GM12801 (cell line): Measurements from ENCODE around the gene SLC35A1.

Source experiments
- CTCF ChIP-seq: IDR thresholded peaks from one replicate; pipeline ENCODE4 v1.5.1; 2011; ENCODE audit warnings: control low read depth; ENCODE audit not compliant: insufficient read length; ENCODE audit errors: extremely low read depth

Gene SLC35A1

GRCh38 chr6:87494761-87495422, 22.1 kb downstream of the SLC35A1 start:
- no peak for TF ChIP-seq CTCF

- TF ChIP-seq CTCF: no peak
These were observed 25.3 kb downstream of the SLC35A1 start for GRCh38 chr6:87498048-87498447.

GRCh38 chr6:87501809-87502572, 29.2 kb downstream of the SLC35A1 start:
- TF ChIP-seq CTCF: no peak

- TF ChIP-seq CTCF: no peak
These were observed 31.7 kb downstream of the SLC35A1 start for GRCh38 chr6:87504441-87504840.

GRCh38 chr6:87514831-87515230, 42.1 kb downstream of the SLC35A1 start:
- no peak for TF ChIP-seq CTCF

- TF ChIP-seq CTCF: no peak
These were observed 45.7 kb downstream of the SLC35A1 start for GRCh38 chr6:87518453-87518852.

- TF ChIP-seq CTCF: no peak
These were observed 49.9 kb downstream of the SLC35A1 start for GRCh38 chr6:87522686-87523085.
